Hematopoietic multipotent progenitor cell treated with erythropoietin and hydrocortisone succinate and interleukin-3 and kit ligand, for 17 days (in vitro differentiated cells): ENCODE results near the gene PPM1B.
"Not testable (repeated sequence)": the region's sequence is repeated elsewhere in the genome, so short reads cannot be mapped to it uniquely, and the experiment has no call there.

Source experiments
- DNase-seq: peaks from one replicate; pipeline ENCODE4 v3.0.0-alpha.2; 2015; ENCODE audit warnings: low spot score

Gene PPM1B

DNA sequence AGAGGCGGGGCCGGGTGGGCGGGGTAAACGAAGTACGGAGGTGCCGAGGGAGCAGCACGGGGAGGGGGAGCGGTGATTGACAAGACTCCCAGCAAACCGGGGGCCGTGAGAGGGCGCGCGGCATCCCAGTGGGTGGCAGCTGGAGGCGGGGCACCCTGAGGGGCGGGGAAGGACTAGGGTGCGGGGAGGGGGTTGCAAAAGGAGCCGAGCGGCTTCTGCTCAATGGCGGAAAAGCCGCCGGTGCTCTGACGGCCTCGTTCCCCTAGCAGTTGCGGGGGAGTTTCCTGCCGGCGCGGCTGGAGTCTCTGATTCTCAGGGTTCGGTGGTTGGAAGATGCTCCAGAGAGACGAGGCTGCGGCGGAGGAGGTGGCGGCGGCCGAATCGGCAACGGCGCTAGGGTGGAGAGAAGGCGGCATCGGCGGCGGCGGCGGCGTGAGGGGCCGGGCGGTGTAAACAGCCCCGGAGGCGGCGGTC, at the start of gene PPM1B:
Gene PPM1B, plus strand, starts transcription at position 195 of the 474 bp plus-strand sequence. CDS start 32,325 bp downstream, outside the sequence.
- DNase-seq, result no peak

DNA sequence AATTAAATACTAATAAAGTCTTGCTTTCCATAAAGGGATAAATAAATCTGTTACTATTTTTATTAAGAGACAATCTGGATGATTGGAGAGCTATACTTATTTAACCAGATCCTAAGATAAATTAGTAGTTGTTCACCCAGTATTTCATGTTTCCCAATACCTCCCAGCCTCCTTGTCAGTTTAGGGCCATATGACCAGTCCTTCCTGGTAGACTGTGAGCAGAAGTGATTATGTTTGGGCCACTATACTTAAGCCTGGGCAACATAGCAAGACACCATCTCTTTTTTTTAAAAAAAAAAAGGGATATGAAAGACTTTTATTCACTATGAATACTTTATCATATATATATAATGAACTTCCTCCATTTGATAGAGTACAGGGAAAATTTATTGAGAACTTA, 48.8 kb upstream of the PPM1B start:
- no peak for DNase-seq

DNA sequence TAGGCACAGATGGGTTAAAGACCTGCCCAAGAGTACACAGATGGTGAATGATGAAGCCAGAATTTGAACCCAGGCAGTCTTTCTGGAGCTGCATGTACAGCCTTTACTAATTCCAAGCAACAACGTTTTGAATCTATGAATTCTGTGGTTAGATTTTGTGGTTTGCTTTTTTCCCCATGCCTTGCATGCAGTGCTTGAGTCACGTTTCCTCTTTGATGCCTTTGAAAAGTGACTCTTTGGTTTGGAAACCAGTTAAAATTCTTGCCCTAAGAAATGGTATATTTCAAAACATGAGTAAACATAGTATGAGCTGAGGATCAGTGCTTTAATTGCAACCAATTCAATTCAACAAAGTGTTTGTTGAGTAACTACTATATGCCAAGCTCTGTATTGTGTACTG, 48.2 kb upstream of the PPM1B start:
- no peak for DNase-seq

DNA sequence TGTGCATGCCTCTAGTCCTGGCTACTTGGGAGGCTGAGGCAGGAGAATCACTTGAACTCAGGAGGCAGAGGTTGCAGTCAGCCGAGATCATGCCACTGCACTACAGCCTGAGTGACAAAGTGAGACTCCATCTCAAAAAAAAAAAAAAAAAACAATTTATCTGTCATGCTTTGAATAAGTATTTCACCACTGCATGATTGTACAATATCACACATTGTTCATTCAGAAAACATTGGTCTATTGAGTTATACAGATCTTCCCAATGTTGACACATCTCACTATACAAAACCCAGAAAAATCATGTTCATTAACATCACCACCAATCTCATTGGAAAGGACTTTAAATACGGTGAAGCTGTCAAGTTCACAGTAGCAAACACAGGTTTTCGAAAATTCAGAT, 46.8 kb upstream of the PPM1B start:
- no peak for DNase-seq

DNA sequence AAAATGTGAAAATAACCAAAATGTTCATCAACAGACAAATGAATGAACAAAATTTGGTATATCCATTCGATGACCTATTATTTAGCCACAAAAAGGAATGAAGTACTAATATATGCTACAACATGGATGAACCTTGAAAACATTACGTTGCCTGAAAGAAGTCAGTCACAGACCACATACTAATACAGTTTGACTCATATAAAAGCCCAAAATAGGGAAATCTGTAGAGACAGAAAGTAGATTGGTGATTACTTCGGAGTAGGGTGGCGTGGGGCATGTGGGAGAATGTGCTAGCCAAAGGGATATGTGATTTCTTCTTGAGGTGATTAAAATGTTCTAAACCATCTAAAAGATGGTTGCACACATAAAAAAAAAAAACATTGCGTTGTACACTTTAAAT, 44.2 kb upstream of the PPM1B start:
- no peak for DNase-seq

DNA sequence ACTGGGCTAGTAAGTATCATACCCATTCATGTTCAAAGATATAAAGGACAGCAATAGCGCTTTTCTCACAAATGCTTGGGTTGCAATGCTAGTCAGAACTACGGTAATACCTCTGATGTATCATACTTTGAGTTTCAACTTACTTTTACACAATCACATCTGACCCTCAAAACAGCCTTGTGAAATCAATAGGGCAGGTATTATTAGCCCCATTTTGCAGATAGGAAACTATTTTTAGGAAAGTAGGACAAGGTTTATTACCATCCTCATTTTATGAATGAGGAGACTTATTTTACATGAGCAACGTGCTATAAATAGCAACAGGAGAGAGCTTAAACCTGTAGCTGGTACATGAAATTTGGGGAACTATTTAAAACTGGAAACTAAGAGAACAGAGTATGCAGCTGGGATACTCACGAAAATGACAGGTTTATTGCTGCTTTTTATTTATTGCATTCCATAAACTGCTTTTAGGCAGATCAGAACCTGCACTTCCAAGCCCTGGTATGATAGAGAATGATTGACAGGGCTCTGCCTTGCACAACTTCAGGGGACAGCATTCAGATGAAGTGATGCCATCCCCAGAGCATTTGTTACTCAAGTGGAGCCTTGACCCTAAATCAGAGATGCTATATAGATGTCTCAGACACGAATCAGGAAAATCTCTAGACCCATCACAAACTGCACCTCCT, 42.4 kb upstream of the PPM1B start:
- DNase-seq, result no peak

DNA sequence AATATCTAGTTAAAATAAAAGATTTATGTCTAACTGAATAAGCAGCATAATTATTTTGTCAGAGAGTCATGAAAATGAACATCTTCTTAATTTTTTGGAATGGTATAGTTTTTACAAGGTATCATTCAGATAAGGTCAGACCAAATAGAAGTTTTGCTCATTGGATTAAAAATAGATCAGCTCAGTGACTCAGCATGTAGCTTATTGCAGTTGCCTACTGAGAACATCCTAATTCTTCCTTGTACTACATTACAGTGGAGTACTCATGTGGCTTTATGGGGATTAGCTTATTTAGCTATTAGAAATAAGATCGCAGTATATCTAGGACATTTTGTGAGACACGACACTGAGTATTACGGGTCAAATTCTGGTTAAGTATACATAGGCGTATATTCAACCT, 38.2 kb upstream of the PPM1B start:
- DNase-seq, result no peak

DNA sequence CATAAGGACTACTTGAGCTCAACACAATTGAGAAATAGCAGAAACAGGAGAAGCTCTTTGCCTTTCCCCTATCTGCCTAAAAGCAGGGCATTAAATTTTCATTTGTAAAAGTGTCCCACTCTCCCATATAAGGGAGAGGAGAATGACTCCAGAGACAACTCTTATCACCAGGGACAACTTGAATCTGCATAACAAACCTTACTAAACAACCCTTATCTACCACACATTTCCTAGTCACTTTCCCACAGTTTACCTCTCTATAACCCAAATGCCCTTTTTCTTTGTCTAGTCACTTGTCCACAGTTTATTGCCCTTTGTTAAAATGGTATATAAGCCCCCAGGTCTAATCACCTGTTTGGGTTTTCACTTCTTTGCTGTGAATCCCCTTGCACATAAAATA, 37.5 kb upstream of the PPM1B start:
- DNase-seq, result no peak

DNA sequence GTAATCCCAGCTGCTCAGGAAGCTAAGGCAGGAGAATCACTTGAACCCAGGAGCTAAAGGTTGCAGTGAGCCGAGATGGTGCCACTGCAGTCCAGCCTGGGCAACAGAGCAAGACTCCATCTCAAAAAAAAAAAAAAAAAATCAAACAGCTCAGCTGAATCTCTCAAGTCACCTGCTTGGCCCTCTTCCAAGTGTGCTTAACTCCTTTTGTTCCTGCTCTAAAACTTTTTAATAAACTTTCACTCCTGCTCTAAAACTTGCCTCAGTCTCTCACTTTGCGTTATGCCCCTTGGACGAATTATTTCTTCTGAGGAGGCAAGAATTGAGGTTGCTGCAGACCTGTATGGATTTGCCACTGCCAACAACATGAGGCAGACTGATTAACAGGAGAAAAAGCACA, 35.1 kb upstream of the PPM1B start:
- DNase-seq, result not testable (repeated sequence)

DNA sequence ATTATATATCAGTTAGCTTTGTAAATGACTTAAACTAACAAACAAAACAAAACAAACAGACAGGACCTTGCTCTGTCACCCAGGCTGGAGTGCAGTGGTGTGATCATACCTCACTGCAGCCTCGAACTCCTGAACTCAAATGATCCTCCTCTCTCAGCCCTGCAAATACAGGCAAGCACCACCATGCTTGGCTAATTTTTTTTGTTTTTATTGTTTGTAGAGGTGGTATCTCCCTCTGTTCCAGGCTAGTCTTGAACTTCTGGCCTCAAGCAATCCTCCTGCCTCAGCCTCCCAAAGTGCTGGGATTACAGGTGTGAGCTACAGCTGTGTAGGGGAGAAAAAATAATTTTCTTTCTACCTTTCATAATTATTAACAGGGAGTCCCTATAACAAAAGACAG, 33.8 kb upstream of the PPM1B start:
- DNase-seq, result no peak

DNA sequence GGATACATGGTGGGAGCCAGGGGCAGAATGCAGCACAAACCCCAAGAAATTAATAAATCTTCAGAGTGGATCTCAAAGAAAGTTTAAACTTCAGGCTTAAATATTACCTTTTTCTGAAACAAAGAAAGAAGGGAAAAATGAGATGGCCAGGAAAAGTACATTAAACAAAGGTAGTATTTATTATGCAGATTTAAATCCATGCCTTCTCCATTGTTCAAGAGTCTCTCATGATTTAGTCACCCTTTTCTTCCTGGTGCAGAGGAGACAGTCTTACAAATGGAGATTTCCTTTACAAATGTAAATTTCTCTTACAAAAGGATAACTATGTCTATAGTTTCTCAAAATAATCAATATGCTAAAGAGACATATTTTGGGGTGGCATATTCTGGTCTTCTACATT, 33.4 kb upstream of the PPM1B start:
- no peak for DNase-seq

DNA sequence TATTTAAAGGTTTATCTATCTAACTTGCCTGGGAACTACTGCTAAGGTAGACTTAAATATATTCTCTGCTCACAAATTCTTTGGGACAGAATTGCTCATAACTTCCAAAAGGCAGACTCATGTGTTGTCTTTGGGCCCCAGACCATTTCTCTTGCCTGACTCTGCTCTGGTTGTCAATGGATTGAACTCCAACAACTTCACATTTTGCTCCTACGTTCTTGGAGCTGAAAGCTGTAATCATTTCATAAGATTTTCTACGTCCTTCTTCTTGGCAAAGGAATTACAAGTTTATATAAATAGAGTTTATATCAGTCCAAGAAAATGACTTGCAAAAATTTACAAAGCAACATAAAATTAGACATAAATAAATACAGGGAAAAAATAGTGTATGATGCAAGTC, 32.9 kb upstream of the PPM1B start:
- DNase-seq, result no peak

DNA sequence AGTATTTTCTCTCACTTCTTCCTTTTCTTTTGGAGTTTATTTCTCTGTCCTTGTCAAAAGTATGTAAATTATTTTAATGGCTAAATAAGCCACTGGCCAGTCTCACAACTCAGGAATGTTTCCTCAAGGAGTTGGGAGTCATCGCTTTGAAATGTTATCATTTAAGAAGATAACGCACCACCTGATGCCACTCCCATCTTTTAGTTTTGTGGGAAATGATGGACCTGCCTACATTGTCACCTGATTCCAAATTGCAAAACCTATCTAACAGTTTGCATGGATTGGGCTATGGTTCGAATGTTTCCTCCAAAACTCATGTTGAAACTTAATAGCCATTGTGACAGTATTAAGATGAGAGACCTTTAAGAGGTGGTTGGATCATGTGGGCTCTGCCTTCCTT, 32.4 kb upstream of the PPM1B start:
- DNase-seq, result no peak

DNA sequence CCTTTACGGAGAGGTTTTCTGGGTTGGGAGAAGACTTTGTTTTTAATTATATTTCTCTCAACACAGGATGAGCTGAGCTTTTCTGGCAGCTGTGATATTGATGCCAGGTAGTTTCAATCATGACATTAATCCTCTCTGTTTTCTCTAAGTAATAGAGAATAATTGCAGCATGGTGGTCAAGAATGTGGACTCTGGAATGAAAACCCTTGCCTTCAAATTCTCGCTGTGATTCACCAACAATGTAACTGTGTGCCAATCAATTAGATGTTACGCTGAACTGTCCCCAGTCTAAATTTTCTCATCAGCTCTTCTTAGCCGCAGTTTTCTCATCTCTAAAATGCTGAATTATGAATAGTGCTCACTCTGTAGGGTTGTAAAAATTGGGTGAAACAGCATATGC, 31.6 kb upstream of the PPM1B start:
- no peak for DNase-seq

DNA sequence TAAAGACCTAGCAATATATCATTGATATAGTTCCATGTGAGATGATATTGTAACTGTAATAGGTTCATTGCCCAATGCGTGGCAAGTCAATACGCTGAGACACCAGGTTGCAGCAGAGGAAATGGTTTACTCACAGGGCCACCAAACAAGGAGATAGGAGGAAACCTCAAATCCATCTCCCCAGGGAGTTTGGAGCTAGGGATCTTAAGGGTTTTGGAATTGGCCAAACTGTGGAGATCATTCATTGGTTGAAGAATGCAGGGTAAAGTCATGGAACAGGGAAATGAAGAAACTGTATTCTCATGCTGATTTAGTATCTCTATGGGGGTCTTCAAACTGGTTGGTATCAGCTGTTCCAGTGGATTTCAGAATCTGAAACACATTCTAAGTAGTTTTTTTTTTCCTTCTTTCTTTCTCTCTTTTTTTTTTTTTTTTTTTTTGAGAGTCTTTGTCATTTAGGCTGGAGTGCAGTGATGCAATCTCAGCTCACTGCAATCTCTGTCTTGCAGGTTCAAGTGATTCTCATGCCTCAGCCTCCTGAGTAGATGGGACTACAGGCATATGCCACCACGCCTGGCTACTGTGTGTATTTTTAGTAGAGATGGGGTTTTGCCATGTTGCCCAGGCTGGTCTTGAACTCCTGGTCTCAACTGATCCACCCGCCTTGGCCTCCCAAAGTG, 30.7 kb upstream of the PPM1B start:
- no peak for DNase-seq

DNA sequence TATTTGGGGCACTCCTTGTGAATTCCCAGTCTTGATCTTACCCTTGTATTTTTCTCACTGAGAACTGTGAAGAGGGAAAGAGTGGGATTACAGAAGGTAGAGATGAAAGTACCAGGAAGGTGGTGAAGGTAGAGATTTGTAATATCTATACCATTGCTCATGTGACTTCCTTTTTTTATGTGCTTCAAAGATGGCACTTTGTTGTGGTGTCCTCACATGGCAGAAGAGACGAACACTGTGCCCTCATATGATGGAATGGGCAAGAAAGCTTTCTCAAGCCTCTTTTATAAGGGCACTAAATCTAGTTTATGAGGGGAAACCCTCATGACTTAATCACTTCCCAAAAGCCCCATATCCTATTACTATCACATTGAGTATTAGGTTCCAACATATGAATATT, 28.9 kb upstream of the PPM1B start:
- DNase-seq, result no peak

DNA sequence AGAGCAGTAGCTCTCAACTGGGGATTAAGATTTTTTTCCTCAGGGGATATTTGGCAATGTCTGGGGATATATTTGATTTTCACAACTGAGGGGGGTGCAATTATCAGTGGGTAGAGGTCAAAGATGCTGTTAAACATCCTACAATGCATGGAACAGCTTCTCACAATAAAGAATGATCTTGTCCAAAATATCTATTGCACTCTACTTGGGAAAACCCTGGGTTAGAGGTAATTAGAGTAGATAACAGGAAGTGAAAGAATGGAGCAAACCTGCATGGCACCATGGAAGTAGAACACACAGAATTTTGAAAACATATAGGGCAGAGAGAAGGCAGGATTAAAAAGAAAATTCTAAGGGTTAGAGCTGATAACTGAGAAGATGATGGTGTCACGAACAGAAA, 26.4 kb upstream of the PPM1B start:
- no peak for DNase-seq

DNA sequence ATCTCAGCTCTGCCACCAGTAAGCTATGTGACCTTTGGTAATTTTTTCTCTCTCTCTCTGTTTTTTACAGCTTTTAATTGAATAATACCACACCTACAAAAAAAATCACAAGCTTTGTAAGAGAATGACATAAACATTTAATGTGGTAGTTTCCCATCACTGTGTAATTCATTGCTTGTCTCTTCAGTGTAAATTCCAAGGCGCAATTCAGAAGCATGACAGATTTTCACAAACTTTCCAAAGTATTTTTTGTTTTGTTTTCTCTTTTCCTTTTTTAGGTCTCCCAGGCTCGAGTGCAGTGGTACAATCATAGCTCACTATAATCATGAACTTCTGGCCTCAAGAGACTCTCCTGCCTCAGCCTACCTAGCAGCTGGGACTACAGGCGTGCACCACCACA, 25.0 kb upstream of the PPM1B start:
- DNase-seq, result no peak

DNA sequence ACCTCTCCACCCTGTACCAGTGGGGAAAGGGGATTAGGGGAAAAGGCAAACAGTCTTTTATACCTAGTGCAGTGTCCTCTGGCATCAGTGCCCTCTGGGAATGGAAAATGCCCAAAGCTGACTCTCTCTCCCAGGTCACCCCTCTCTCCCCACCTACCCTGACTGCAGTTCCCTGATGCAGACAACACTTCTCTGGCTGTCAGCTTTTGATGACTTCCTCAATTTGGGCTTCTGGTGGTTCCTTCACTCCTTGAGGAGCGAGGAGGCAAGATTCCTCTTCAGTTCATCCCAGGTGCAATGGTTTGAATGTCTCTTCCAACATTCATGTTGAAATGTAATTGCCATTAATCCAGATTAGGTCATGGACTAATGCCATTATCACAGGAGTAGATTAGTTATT, 19.7 kb upstream of the PPM1B start:
- no peak for DNase-seq

DNA sequence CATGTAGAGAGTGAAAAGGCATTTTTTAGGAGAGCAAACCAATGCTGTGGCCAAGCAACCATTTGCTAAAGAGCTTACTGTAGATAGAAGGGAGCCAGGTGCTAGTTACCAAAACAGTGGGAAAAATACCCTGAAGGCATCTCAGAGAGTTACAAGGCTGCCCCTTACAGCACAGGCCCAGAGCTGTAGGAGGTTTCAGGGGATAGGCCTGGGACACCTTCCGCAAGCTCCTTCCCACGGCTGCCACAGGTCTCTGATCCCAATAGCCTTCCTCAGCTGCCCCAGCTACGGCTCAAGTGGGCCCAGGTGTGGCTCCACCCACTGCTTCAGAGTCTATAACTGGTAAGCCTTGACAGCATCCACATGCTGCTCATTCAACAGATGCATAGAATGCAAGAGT, 18.2 kb upstream of the PPM1B start:
- DNase-seq, result no peak

DNA sequence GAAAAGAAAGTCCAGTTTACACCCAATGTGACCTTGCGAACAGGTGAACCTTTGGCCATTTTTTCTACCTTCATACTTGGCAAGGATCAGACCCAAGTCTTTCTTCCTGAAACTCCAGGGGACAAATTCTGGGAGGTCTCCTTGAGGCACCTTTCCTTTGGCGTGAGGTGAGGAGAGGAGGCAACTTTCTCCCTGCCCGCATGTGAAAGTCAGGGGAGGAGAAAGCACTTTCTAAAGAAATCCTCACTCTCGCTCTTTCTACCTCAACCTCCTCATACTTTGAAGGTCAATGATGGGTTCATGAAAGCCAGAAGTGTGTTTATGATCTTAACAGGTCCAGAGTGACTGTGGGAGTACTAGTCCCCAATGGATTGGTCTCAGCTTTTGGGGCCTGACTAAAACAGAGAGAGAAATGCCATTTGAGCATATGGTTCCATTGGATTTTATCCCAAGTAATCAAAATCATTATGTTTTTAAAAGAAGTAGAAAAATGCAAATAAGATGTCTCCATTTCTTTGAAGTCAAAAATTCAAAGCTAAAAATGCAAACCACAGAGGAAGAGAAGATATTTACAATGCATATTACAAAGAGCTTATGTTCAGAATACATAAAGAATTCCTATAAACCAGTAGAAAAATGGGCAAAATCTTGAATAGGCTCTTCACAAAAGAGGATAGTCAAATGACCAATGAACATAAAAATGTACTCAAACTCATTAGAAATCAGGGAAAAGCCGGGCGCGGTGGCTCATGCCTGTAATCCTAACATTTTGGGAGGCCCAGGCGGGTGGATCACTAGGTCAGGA, 15.6 kb upstream of the PPM1B start:
- no peak for DNase-seq

DNA sequence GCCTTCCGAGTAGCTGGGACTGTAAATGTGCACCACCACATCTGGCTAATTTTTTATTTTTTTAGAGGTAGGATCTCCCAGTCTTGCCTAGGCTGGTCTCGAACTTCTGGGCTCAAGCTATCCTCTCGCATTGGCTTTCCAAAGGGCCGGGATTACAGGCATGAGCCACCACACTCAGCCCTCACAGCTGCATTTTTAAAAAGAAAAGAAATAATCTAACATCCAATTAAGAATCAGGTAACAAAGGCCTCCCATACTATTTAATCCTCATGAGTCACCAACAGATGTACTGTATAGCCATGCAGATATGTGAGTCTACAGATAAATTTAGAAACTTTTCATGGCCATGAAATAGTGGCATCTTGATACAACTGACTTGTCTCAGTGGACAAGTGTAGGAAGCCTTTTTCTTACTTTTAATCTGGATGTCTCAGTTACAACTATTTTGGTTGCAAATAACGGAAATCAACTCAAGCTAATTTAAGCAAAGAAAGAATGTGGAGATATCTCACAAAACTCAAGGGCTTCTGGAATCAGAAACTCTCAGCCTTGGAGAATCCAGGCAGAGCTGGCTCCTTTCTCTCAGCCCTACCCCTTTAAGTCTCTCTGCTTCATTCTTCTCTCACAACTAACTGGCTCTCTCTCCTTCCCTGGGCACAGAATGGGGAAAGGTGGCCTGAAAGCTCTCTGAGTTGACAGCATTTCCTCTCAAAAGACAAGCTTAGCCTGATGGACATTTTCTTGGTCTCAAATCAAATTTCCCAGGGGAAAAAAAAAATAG, 12.8 kb upstream of the PPM1B start:
- DNase-seq, result no peak
